Stimulated activated CD4-positive, alpha-beta T cell treated with anti-CD3 and anti-CD28 coated beads, Interleukin-15, amount 100 ng/mL, for 48 hours (primary cell): ENCODE measurements around the gene SERTAD4.
A peak's percentile ranks its signal among the peaks of the same experiment; 100 is the strongest.
"Not testable (repeated sequence)": the region's sequence is repeated elsewhere in the genome, so short reads cannot be mapped to it uniquely, and the experiment has no call there.

Experiments used
- DNase-seq, 2 donors: peaks; one replicate each; pipeline ENCODE4 v3.0.0-alpha.2; 2020; ENCODE audit warnings: low read depth in 2 of 2

The SERTAD4 gene

DNA sequence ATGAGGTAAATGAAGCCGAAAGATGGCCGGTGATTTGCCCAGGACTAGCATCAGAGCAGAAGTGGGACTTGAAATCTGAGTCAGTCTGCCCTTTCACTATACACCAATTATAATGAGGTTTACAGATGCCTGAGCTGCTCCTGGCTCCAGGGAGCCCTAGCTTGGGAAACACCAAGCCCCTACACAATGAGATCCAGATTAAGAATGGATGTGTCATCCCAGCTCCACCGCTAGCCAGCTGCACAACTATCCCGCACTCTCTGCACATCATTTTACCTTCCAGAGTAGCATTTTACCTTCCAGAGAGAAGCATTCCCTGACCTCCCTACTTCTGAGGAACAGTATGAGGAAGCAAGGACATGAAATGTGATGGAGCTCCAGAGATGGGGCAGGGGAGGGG lies 27.0 kb downstream of the SERTAD4 start:
- DNase-seq, result no peak

DNA sequence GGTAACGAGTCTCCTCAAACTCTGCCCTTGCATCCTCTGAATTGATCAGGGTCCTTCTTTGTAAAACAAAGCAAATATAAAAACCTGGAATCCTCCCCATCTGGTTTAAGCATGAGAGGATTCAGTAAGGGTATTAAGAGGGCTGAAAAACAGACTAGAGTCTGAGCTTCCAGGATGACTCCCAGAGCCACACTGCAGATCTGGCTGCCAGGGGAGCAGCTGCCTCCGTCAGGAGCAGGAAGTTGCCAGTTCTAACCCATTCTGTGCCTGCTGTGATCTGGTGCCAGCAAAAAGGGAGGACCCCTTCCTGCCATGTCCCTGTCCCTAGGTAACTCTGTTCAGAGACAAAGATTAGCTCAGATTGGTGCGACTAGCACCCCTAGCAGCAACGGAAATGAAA lies 27.5 kb downstream of the SERTAD4 start:
- DNase-seq, result no peak

DNA sequence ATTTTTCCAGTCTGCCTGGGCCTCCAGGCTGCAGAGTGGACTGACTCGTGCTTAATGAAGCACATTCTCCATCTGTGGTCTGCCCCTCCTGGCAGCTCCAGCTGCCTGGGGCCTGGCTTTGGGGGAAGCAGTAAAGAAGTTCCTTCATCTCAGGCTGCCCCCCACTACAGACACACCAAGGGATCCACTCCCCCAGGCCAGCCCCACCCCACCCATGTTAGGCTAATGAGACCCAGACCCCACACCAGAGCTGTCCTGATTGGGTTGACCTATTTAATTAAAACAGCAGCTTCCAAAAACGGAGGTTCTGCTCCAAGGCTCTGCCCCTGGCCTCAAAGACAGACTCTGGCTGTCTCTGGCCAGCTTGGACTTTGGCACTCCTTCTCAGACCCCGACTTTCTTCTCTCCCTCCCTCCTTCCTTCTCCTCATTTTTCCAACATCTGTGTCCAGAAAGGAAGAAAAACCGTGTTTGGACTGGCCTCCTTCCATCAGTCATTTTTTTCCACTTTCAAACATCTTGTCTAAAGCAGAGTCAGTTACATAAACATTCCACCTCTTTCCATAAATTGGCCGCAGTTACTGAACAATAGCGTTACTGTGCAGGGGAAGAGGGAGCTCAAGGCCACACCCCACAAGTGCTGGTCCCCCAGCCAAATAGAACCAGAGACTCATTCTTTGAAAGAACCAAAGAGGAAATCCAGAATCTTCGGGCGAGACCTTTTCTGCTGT lies 29.7 kb downstream of the SERTAD4 start:
- no peak for DNase-seq

DNA sequence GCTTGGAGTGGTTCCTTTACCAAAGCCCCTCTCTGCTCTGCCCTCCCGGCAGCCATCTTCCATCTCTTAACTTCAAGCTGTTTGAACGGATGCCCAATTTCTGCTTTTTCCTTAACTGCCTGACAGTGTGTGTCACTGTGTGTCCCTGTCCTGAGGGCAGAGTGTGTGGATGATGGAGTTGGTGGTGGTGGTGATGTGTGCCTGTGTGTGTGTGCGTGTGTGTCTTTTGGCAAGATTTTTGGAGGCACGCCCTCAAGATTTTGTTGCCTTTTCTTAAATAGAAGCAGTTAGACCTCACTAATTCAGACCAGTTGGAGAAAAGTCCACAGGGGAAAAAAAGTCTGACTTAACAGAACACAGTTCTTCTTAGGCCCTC lies 30.3 kb downstream of the SERTAD4 start:
- no peak for DNase-seq

DNA sequence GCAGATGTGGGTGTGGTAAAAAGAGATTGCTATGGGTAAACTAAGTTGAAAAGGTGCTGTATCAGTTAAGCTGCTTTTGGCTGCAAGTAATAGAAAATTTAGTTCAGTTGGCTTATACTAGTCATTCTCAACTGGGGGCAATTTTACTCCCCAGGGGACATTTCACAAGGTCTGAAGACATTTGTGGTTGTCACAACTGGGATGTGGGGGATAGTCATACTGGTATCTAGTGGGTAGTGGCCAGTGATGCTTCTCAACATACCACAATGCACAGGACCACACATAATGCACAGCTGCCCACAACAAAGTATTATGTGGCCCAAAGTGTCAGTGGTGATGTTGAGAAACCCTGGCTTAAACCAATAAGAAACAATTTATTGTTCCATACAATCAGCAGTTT lies 31.4 kb downstream of the SERTAD4 start:
- DNase-seq, result no peak

DNA sequence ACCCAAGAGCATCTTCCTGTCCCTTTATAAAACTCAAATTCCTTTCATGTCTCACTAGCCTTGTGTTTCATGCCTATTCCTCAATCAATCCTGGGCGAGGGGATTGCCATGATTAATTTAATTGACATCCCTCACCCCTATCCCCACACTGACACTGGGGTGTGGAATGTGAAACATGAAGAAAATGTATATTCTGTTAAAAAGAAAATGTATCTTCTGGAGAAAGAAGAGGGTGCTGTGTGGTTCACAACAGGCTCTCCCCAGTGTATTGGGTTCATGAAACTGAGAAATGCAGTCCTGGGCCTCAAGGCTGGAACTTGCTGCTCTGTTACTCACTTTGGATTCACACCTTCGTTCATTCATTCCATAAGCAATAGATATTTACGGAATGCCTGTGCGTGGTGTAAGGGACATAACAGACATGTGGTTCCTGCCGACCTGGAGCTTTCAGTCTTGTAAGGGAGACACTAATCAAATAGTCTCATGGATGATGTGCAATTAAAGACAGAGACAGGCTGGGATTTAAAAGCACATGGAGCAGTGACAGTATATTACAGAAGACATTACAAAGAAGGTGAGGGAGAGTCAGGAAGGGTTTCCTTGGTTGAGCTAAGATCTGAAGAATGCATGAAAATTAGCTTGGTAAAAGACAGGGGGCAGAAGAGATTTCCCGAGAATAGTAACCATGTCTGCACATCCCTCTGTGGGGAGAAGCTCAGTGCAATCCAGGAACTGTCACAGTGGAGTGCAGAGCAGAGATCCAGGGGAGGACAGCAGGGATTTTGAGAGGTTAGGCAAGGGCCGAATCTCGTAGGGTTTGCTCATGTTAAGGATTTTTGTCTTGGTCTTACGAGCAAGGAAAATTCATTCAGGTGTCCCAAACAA lies 32.1 kb downstream of the SERTAD4 start:
- DNase-seq, result no peak

DNA sequence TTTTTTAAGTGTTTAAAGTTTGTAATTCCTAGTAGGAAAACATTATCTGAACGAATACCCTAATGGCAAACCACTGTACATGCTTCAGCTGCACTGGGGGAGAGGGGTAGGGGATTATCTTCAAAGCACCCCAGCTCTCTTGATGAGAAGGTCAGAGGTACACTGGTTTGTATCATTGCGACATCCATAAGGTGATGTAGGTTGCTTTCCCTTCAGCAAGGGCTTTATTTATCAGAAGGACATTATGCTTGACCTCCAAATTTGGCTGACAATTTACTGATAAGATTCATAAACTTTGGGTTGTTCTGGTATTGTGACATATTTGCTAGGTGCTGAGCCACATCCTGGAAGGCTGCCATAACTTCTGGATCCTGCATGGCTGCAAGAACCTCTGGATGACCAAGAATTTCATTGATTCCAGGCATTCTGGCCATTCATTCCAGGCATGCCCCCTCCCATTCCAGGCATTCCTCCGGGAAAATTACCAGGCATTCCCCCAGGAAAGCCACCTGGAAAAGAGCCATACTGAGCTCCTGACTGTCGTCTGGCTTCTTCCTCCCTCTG lies 32.9 kb downstream of the SERTAD4 start:
- DNase-seq, result not testable (repeated sequence)

DNA sequence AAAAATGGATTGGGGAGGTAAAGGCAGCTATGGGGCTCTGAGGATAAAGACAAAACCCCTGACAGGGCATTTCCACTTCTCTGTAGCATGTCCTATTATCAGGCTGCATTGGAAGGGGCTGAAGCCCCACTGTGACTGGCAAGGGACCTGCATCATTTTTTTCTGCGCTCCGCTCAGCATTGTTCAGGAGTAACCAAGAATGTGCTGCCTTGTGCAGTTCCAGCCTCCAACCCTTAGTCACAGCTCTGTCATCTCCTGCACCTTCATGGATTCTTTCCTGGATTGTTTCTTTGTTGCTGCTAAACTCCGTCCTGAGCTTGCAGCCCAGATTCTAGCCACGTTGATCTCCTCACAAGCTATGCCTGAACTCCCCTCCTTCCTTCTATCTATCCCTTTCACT lies 37.4 kb downstream of the SERTAD4 start:
- no peak for DNase-seq

DNA sequence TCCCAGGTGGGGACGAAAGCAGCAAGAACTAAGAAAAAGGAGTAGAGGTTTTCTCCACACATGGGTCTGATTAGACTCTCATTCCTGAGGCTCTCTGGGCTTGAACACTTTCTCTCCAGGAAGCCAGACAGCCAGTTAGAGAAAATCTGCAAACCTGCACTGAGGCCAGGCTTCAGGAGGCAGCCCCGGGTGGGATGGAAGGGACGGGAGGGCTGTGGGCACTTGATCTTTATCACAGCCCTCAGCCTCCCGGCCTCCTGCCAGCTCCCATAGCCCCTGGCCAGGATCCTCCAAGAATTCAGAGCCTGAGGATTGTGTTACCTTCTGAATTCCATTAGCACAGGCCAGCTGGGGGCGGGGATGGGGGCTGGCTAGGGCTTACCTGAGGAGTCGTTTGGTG lies 40.1 kb downstream of the SERTAD4 start:
- DNase-seq, result no peak

DNA sequence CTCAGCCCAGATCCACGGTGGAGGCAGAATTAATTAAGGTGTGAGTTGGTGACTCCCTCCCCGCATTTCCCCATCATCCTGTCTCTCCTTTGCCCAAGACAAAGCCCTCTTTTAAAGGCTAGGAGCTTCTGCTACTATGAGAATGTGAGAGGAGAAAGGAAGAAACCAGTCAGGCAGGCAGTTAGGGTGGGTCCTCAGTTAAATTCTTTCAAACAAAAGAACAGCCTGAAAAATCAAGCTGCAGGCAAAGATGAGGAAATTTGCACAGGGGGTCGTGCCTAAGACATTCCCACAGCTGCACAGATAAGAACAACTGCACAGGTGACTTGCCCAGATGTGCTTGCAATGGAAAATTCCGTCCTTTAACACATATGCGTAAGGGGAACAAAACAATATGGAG lies 47.6 kb downstream of the SERTAD4 start:
- no peak for DNase-seq

DNA sequence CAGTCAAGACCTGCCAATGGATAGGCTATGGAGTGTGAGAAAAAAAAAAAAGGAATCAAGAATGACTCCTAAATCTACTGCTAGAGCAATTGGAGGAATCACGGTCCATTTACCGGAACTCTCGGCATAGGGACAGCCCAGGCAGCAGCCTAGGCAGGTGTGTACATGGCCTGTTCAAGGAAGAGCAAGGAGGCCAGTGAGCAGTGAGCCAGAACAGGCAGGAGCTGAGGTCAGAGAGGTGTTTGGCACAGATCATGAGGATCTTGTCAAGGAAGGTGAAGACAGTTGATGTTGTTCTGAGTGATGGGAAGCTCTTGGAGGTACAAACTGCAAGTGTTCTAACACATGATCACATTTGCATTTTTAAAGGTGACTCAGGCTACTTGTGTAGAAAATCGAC lies 55.5 kb downstream of the SERTAD4 start:
- no peak for DNase-seq

DNA sequence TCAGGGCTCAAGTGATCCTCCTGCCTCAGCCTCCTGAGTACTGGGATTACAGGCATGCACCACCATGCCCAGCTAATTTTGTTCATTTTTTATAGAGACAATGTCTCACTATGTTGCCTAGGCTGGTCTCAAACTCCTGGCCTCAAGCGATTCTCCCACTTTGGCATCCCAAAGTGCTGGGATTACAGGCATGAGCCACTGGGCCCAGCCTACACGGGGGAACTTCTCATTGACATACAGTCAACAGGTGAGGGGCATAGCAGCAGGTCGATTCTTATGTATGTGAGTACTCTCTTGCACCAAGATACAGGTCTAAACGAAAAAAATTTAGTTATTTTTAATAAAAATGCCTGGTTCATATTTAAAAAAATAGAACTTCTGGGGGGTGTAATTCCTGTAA lies 56.7 kb downstream of the SERTAD4 start:
- DNase-seq, result no peak

DNA sequence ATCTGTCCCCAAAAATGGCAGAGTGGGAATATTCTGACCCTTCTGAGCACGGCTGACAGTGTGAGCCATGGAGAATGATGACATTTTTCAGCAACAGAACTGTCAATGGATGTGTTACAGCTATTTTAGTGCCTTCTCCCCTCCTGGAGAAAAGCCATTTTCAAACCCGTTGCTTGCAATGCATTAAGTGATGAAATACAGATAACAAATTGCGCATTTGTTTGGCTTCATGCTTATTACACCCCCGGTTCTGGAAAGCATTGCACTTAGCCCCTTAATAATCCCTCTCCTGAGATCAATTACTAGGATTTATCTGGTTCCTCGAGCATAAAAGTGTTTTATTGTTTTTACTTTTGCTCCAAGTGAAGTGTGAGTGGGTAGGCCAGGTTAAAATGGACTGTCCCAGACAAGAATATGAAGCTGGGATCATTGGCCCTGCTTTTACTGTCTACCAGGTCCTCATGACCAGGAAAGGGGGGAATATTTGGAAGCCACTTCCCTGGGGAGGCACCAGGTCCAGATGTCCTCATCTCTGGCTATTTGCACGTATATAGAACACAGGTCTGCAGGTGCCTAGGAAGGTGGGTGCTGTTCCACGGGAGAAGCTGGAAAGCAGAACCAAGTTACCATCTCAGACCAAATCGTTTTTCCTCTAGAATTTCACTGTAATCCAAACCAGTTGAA lies 58.6 kb downstream of the SERTAD4 start:
- DNase-seq, result no peak

DNA sequence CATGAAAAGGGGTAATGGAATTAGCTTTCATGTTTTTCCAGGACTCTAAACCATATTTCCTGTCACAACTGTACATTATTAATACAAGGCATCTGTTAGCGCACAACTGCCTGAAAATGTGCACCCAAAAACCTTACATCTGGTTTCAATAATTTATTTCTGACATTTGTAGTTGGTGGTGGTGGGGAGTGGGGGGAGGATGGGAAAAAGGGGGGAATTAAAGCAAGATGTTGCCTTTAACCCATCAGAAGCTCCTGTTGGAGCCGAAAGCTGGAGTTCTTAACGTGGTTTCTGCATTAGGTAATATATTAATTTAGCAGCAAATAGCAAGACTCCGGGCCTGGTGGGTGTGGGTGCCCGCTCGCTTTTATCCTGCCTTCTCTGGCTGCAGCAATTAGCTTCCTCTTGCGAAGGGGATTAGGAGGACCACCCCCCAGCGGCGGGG lies 59.2 kb downstream of the SERTAD4 start:
- no peak for DNase-seq

DNA sequence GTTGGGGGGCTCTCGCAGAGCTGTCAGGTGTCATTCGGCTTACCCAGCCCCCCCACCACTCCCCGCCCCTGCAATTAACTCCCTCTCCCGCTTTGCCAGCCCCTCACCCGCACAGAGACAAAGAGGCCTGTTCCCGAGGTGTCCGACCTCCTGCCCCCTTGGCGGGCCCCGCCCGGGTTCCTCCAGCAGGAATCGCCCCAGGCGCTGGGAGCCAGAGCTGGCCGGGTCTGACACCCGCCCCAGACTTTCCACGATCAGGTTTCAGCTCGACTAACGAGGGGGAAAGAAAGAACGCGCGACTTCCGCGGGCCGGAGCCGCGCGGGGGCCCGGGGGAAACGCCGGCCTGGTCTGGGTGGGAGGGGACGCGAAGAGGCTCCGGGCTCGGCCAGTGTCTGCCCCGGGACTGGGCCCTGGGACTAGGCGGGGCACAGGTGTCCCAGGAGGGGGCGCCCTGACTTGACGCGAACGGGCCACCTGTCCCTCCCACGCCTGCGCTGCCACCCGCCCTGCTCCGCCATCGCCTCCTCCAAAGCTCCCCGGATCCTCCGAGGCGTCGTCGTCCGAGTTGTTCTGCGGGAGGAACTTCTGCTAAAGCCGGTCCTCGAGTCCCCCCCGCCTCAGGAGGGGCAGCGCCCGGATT lies 59.8 kb downstream of the SERTAD4 start:
- peak in 1 of 2 donors; percentile 38 for DNase-seq

DNA sequence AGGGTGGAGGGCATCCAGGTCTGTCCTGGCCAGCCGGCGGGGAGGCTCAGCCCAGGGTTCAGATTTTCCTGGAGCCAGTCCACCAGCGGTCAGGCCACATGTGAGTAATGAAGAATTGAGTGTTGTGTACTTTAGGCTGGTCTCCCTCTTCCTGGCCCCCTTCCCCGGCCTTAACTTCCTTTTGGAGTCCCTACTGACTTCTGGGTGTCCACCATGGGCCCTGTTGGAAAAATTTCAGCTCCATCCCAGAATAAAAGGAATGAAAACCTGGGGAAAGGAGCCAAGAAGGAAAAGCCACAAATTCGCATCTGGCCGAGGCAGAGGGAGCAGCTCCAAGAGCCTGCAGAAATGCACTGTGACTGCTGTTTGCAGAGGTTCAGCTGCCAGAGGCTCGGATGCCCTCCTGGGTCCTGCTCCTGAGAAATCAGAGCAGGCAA lies 60.6 kb downstream of the SERTAD4 start:
- no peak for DNase-seq

DNA sequence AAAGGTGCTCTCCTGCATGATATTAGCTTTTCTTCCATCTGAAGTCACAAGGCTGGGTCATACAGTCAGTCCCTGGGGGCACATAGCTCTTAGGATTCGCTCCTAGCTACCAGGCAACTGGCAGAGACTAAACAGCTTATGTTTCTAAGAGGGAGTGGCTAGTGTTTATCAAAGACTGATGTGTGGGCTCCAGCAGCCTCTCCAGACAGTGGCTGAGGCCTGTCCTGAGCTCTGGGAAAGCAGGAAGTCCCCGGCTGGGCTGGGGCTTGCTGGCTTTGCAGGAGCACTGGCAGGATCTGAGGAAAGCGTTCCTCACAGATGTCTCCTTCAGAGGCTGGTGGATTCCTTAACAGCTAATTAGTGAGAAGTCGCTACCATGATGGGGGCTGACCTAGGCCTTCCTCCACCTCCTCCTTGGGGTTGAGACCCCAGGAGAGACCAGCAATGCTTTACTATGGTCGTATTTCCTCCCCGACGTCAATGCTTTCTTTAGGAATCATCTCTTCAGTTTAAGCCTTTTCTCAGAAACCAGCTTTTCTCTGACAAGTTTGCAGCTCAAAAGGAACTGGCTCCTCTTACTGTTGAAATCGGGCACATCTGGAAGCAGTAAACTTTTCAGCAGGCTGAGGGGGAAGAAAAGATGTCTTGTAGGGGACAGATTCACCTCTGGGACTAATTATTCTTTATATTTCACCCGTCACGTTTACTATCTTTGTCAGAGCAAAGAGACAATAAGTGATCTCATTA lies 62.6 kb downstream of the SERTAD4 start:
- DNase-seq, result no peak
